AG04450 (cell line): Measurements from ENCODE around the gene VDR. TPM values are rescaled to one million over a fixed set of nuclear protein-coding genes. Genes with fewer than 3 reads are reported as not detected.
A peak's percentile ranks its signal among the peaks of the same experiment; 100 is the strongest.

ENCODE experiments used
- CTCF ChIA-PET: fragments of 300-600, 350-600 bp; formaldehyde crosslinking; extraction: SDS; loops from one replicate; lab custom pipeline; 2022; ENCODE audit warnings: antibody characterized with exemption, inconsistent platforms; lab: Charles Lee
- POLR2A ChIA-PET: fragments of 350-600 bp; formaldehyde crosslinking; extraction: SDS; loops from one replicate; lab custom pipeline; 2021; ENCODE audit warnings: antibody characterized with exemption, inconsistent platforms; lab: Yijun Ruan, JAX
- DNase-seq: peaks from one replicate; pipeline ENCODE4 v3.0.0-alpha.2; 2011; ENCODE audit warnings: low read depth, low spot score
- H3K27ac ChIP-seq: one replicate; pipeline ENCODE4 v1.5.1; 2012; ENCODE audit warnings: low read depth, low read length, control low read depth
- H3K27me3 ChIP-seq: one replicate; pipeline ENCODE4 v1.6.0; 2012; ENCODE audit warnings: low read length; ENCODE audit not compliant: control insufficient read depth, insufficient read depth
- H3K4me3 ChIP-seq: 2 replicates; pipeline ENCODE4 v1.5.1; 2011; ENCODE audit warnings: mild to moderate bottlenecking, low read depth, low read length, control low read depth
- H3K9me3 ChIP-seq: 2 replicates; pipeline ENCODE4 v1.5.1; 2012; ENCODE audit warnings: low read length; ENCODE audit not compliant: control insufficient read depth, insufficient read depth
- polyA plus RNA-seq: library from polyadenylated mRNA; depleted of rRNA; stranded (reverse); fragments of >200 nt; gene quantifications from 2 replicates; pipeline ENCODE4 v1.2.3, GENCODE V29; 2011
- TF ChIP-seq, protein P1 (sequence below): IDR thresholded peaks from 2 replicates; pipeline ENCODE4 v1.5.1; 2011; ENCODE audit warnings: low read depth, low read length, control low read depth, inconsistent platforms

The VDR gene
- polyA plus RNA-seq, 1 experiment = 11.9 TPM

- Histone ChIP-seq H3K27me3 (no peaks in the 10 kb centered on the region), H3K4me3 (no peak overlapping the region), H3K27ac (peak overlapping the region; percentile 85), H3K9me3 (no peaks in the 10 kb centered on the region; the same call in 1 of the 2 replicates)
- ChIA-PET POLR2A (no interaction called here), CTCF (interaction anchor here (2.1 kb wide), 1 partner anchor 35 kb away, joined by 6 read pairs; no protein-coding TSS in a partner anchor)
- DNase-seq = no peak
- TF ChIP-seq, protein P1, sequence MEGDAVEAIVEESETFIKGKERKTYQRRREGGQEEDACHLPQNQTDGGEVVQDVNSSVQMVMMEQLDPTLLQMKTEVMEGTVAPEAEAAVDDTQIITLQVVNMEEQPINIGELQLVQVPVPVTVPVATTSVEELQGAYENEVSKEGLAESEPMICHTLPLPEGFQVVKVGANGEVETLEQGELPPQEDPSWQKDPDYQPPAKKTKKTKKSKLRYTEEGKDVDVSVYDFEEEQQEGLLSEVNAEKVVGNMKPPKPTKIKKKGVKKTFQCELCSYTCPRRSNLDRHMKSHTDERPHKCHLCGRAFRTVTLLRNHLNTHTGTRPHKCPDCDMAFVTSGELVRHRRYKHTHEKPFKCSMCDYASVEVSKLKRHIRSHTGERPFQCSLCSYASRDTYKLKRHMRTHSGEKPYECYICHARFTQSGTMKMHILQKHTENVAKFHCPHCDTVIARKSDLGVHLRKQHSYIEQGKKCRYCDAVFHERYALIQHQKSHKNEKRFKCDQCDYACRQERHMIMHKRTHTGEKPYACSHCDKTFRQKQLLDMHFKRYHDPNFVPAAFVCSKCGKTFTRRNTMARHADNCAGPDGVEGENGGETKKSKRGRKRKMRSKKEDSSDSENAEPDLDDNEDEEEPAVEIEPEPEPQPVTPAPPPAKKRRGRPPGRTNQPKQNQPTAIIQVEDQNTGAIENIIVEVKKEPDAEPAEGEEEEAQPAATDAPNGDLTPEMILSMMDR = no peak
These were observed 90.1 kb downstream of the VDR start for GRCh38 chr12:47814539-47815170.

DNA sequence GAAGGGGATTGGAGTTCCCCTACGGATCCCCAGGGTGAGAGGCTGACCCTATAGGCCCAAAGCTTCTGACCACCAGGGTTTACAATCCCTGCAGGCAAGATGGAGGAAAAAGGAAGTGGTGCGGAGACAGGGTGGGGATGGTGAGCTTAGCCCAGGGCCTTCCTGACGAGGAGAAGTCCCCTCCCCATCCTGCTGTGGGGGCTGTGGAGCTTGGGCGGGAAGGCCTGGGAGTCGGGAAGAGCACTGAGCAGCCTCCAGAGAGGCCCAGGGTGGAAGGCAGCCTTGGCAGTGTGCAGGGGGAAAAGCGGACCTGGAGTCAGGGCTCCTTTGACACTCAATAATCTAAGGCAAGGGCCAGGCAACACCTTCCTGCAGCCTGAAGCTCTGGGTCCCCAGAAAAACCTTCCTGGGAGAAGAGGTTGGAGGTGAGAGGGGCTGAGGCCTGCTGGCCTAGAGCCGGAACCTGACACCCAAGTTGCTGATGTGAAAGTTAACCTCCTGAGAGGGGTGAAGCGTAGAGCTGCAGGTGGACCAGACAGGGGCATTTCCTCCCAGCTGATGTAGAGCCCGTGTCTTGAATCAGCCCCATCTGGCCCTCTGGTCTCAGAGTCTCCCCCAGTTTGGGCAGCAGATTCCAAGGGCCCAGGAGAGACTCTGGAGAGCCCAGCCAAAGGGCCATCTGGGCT is 91.1 kb downstream of the VDR start:
- ChIA-PET CTCF (interaction anchor here (1.0 to 2.1 kb wide), 4 partner anchors 11 to 34 kb away, joined by 3 to 6 read pairs (median 4); no protein-coding TSS in a partner anchor), POLR2A (interaction anchor here (0.6 to 2.0 kb wide), 3 partner anchors 22 to 149 kb away, joined by 4 to 6 read pairs (median 4); partner anchors contain the start of gene TMEM106C)
- peak overlapping the region; percentile 44 for H3K4me3 ChIP-seq
- DNase-seq = no peak
- no peaks in the 10 kb centered on the region; the same call in 1 of the 2 replicates for H3K9me3 ChIP-seq
- TF ChIP-seq, protein P1 = no peak; the same call in 1 of the 2 replicates
- H3K27me3 ChIP-seq = no peaks in the 10 kb centered on the region
- peak overlapping the region; percentile 85 for H3K27ac ChIP-seq

DNA sequence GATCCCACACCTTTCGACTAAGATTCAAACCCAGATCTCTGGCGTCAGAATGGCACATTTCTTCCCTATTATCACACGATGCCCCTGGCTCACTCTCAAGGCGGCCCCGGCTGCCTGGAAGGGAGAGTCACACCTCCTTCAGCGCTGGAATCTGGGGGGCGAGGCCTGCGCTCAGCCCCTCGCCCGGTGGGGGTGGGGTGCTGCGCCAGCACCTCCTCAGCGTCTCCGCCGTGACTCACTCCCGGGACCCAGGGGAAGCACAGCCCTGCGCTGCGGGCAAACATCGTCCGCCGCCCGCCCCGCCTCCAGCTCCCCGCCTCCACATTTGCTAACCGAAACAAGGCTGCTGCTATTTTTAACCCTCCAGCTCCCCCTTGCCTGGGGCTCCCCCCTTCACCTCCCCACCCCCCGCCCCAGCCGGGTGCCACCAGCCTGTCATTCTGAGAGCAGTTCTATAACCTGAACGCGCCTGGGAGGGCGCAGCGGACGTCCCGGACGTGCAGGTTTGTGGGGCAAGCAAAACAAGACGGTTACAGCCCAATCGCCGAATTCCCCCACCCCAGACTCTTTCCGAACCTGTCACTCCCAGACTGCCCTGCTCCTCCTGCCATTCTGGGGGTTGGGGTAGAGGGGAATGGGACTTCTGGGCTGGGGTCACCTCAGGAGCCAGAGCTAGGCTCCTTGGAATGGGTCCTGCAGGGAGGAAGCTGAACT is 91.8 kb downstream of the VDR start:
- Histone ChIP-seq H3K27ac (peak overlapping the region; percentile 94), H3K27me3 (no peaks in the 10 kb centered on the region), H3K4me3 (peak overlapping the region; percentile 44), H3K9me3 (no peaks in the 10 kb centered on the region)
- CTCF ChIA-PET = interaction anchor here (1.0 to 2.1 kb wide), 5 partner anchors 12 to 33 kb away, joined by 3 to 6 read pairs (median 5); no protein-coding TSS in a partner anchor
- DNase-seq = no peak
- POLR2A ChIA-PET = interaction anchor here (0.6 to 2.0 kb wide), 4 partner anchors 16 to 150 kb away, joined by 4 to 6 read pairs (median 4); partner anchors contain the start of gene TMEM106C
- TF ChIP-seq, protein P1 = no peak

- ChIA-PET POLR2A (interaction anchor here (0.8 to 2.0 kb wide), 3 partner anchors 9 to 24 kb away, joined by 3 to 4 read pairs (median 4); no protein-coding TSS in a partner anchor), CTCF (interaction anchor here (1.4 to 1.5 kb wide), 2 partner anchors 13 to 25 kb away, joined by 3 to 6 read pairs; no protein-coding TSS in a partner anchor)
These were observed 93.0 kb downstream of the VDR start for GRCh38 chr12:47811581-47812484.

More at GRCh38 chr12:47811581-47812484, 93.0 kb downstream of the VDR start:
- Histone ChIP-seq H3K4me3 (no peak overlapping the region; the same call in 1 of the 2 replicates), H3K27ac (peak overlapping the region; percentile 94), H3K27me3 (no peaks in the 10 kb centered on the region), H3K9me3 (no peaks in the 10 kb centered on the region)
- no peak for DNase-seq
- TF ChIP-seq, protein P1 = no peak
